GM21825 (cell line): Measurements from ENCODE around the gene OTOP3.
"Not testable (repeated sequence)": the region's sequence is repeated elsewhere in the genome, so short reads cannot be mapped to it uniquely, and the experiment has no call there.

Experiments used
- ATAC-seq: cut with Tn5 transposase; IDR thresholded peaks from one replicate; pipeline ENCODE4 v1.9.1; 2021; ENCODE audit warnings: mild to moderate bottlenecking, moderate library complexity; ENCODE audit not compliant: unreplicated experiment

OTOP3 gene, protein sequence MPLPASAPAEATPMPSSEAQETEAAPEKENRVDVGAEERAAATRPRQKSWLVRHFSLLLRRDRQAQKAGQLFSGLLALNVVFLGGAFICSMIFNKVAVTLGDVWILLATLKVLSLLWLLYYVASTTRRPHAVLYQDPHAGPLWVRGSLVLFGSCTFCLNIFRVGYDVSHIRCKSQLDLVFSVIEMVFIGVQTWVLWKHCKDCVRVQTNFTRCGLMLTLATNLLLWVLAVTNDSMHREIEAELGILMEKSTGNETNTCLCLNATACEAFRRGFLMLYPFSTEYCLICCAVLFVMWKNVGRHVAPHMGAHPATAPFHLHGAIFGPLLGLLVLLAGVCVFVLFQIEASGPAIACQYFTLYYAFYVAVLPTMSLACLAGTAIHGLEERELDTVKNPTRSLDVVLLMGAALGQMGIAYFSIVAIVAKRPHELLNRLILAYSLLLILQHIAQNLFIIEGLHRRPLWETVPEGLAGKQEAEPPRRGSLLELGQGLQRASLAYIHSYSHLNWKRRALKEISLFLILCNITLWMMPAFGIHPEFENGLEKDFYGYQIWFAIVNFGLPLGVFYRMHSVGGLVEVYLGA

DNA sequence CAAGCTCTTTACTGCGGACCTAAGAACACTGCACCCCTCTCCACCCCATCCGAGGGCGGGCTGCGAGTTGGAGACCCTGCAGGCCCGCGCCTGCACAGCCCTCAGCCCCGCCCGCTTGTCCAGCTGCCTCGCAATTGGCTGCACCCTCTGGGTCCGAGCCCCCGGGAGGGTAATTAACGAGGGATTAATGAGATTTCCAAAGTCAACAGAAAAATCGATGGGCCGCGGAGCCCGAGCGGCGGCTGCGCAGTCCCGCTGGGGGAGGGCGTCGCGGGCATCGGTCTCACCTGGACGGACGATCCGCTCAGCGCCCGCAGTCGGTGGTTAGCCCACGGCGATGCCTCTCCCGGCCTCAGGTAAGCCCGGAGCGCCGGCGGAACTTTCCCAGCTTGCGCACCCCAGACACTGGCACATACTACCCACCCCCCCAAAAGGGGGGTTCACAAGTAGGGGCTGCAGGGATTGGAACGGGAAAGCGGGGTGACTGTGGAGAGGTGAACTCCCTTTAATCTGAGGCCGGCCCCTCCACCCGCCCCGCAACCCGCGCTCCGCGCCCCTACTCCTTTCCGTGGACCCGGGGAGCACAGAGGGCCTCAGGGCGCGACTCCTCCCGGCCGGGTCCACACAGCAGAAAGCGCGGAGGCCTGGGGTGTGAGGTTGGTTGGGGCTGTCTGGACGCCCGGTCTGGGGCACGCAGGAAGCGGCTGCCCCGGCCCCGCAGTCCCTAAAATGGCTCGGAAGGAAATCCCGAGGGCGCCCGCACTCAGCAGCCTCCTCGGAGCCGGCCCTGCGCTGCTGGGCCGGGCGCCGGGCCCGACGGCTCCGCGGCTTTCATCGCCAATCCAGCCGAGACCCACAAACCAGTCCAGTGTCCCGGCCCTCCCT is at the start of gene OTOP3:
Gene OTOP3, plus strand, starts transcription at position 314 of the 885 bp plus-strand sequence. Its CDS starts 24 bp downstream, at position 338.
- no peak for ATAC-seq

DNA sequence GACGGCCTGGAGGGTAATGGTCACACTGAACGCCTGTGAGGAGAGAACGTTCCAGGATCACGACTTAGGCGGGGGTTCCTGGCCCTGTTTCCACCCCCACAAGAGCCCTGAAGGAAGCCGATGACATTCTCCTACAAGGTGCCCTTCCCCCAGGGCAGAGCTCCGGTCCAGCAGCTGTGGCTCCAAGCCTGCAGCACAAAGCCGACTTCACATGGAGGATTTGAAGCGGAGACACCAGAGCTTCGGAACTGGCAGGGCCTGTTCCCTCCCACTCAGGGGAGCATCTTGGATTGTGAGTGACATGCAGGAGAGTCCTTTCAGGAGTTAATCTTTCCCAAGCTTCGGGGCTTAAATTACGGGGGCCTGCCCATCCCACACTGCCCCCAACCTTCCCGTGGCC is 47.2 kb upstream of the OTOP3 start:
- ATAC-seq, result no peak

DNA sequence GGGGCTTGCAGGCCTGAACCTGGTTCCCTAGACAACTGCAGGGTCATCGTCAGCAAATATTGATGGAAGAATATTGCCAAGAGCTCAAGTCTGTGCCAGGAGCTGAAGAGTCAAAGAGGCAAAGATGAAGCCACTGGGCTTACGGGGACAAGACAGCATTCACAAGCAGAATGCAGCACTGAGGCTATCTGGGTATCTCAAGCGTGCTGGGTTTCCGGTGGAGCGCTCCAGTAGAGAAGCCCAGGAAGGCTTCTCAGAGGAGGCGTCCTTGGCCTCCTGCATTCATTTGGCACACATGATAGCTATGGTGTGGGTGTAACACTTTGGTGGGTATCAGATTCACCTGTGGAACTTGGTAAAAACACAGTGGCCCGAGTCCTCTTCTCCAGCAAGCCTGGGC is 45.1 kb upstream of the OTOP3 start:
- ATAC-seq, result no peak

DNA sequence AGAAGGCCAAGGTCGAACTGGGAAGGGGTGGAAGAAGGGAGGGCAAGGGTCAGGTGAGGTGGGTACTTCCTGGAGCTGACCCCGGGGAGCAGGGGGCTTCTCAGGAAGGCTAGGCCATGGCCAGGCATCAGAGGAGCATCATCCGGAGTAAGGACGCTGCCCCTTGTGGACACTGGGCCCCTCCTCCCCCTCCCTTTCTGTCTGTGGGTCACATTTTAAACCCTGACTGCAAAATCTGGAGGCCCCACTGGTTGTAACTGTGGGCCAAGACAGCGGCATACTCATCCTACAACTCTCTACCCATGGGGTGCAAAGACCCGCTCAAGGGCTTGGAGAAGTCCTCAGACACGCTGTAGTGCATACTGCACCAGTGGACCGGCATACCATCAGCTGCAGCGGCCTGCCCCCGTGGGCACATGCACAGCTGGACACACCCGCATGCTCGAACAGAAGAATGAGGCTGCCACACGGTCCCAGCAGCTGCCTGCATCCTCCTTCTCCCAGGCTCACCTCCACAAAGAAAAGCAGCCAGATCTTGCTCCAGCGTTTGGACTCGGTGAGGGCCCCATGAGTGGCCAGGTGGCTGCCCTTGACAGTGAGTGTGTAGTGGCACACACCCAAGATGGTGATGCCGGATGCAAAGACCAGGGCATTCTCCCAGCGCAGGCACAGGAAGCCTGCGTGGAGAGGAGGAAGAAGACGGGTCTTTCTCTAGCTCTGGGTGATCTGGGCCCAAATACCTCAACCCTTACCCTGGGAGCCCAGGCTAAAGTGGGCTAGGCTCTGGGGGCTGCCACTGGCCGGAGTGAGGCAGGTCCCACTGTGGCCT is 43.5 kb upstream of the OTOP3 start:
- ATAC-seq, result no peak

DNA sequence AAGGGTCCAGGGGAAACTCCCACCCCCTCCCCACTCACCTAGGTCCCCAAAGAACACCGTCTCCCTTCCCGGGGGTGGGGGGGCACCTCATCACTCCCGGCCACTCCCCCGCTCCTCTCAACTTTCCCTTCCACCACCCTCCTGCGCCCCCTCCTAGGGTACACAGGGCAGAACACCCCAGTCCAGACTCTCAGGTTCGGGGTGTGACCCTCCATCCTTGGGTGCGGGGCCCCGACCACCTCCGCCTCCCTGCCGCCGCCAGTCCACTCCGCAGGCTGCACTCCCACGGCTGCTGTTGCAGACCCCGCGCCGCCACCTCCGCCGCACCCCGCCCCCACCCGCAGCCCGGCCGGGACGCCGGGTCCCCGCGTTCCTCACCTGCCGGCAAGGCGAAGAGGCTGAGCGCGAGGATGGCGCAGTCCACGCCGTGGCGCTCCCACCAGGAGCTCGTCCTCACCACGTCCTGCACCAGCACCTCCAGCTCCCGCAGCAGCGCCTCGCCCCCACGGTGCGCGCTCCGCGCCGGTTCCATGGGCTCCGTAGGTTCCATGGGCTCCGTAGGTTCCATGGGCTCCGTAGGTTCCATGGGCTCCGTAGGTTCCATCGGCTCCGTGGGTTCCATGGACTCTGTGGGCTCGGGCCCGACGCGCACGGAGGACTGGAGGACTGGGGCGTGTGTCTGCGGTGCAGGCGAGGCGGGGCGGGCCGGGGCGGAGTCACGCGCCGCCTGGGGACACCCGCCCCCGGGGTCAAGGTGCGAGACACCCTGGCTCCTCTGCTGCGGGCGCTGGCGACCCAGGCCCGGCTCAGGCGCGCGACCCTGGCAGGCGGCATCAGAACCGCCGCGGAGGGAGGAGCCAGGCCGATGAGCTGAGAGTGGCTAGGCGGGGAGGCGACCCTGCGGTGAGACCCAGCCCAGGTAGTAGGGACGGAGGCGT is 42.5 kb upstream of the OTOP3 start, which contains the start of gene FADS6:
Gene FADS6, minus strand, starts transcription at position 660 of the 938 bp plus-strand sequence. Its CDS starts 38 bp downstream, at position 622.
- no peak for ATAC-seq

DNA sequence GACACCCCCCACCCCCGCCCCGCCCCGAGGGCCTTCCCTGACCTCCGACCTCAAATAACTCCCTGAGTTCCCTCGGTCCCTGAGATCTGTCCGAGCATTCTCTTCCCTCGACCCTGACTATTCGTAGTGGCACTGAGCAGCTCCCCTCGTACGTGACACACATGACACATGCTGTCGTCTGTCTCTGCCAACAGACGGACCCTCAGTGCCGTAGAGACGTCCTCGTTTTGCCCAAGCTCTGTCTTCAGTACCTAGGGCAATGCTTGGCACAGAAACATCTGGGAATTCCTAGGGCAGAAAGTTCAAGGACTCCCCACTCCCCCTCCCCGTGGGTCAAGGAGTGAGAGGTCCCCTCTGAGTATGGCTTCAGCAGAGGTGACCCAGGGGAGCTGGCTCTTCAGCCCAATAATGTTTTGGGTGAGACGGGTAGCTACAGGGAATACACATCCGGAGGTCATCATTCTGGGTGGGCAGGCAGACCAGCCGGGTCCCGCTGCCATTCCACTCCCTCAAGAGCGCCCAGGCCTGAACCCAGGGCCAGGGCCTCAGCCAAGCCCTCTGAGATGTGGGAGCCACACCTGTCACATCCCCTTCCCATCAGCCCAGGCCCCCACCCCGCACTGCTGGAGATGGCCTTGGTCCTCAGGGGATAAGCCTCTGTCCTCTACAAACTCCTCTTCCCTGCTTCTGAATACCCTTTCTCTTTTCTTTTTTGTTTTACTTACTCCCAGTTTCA is 41.6 kb upstream of the OTOP3 start:
- ATAC-seq, result no peak

DNA sequence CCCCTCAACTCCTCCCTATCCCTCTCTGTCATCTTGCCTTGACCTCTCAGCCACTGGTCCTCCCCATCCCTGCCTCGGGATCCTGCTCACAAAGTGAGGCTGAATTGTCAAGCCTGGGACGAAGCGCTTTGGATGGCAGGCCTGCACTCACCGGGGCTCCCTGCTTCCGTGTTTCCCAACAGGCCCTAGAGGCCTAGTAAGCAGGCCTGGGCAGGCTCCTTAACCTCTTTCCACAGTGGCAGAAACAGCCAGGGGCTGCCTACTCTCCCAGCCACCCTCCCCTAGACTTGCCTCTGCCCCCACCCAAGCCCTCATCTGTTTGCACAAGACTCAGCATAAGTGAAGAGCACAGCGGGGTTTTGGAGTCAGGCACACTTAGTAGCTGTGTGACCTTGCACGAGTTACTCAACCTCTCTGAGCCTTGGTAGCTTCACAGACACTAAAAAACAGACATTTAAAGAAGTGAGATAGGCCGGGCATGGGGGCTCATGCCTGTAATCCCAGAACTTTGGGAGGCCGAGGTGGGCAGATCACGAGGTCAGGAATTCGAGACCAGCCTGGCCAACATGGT is 37.2 kb upstream of the OTOP3 start:
- no peak for ATAC-seq

DNA sequence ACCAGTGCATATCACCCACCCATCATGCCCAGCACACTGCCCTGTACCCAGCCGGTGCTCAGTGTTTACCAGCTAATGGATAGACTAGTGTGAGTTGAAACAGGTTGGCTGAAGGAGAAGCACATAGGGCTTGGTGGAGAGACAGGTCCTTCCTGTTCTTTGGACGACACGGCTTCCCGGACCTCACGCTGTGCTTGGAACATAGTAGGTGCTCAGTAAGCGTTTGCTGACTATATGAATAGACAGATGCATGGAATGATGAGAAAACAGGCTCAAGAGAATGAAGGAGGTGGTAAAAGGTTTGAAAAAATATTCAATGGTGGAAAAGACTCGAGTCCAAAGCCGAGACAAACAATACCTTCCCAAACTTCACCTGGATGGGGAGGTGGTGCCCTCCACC is 35.5 kb upstream of the OTOP3 start:
- no peak for ATAC-seq

DNA sequence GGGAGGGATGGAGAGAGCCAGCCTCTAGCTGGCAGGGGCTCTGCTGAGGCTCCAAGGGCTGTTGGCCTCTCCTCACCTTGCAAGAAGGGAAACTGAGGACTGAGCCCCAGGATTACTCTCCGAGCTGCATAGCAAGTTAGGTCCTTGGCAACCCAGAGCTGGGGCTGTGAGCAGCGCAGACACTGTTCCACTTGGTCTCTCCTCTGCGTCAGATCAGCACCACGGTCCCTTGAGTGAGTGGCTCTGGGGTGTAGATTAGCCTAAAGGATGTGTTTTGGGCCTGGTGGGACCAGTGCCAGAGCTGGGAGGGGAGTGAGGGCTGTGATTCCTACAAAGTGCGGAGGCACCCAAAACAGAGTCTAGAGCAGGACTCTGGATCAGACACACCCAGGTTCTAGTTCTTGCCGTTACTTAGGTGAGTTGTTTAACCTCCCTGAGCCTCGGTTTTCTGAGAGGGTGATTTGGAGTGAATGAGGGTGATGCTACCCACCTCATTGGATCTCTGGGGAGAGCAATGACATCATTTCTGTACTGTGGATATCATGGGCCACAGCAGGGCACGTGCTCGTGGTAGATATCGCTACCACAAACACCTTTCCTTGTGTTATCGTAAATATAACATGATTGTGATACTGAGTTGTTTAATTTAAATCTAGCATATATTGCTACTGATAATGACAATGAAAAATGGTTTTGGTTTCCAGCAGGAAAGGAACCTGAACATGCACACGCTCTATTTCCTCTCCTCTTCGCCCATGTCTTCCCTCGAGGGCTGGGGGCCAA is 34.2 kb upstream of the OTOP3 start:
- ATAC-seq, result no peak

DNA sequence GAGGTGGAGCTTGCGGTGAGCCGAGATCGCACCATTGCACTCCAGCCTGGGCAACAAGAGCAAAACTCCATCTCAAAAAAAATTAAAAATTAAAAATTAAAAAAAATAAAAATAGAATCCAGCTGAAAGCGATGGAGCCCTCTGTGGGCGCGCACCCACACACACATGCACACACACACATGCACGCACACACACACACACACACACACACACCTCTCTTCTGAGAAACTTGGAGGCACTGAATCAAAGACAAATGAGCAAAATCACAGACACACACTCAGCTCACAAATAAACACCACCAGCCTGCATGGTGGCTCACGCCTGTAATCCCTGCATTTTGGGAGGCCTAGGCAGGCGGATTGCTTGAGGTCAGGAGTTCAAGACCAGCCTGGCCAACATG is 32.7 kb upstream of the OTOP3 start:
- ATAC-seq, result no peak

DNA sequence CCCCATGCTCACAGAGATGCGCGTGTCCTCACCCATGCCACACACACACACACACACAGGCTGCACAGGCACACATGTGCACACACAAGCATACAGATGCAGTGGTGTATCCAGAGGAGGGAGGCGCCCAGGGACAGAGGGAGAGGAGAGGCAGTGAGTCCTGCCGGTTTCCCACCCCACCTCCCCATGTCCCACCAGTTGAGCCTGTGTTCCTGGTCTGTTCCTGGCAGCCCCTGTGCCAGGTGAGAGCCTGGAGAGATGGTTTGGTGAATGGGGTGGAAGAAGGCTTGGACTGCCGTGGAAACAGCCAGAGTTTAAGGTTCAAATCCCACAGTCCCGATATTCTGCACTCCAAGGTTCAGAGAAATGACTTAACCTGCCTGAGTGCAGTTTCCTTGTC is 32.0 kb upstream of the OTOP3 start:
- ATAC-seq, result no peak

DNA sequence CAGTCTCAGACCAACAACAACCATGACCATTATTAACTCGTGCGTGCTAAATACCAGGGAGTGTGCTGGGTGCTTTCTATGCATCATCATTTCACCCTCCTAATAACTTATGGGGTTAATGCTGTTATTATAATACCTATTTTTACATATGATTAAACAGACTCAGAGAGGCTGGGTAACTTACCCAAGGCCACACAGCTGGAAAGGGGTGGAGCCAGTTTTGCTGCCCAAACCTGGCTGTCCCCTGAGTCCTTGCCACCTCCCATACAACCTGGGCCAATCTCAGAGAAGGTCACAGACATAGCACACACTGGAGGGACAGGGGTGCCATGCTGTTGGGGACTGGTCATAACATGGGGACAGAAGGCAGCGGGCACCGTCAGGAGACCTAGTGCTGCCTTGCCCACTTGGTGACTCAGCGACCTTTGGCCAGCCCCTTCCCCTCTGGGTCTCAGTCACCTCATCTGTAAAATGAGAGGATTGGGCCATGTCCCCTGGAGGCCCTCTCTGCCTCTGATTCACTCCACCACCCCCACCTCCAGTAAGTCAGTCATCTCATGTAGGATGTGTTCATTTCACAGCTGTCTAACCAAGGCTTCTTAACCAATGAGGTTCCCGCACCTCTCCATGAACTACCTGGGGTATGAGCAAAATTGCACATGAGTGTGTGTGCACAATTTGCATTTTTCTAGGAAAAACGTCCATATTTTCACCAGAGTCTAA is 30.9 kb upstream of the OTOP3 start:
- ATAC-seq, result no peak

DNA sequence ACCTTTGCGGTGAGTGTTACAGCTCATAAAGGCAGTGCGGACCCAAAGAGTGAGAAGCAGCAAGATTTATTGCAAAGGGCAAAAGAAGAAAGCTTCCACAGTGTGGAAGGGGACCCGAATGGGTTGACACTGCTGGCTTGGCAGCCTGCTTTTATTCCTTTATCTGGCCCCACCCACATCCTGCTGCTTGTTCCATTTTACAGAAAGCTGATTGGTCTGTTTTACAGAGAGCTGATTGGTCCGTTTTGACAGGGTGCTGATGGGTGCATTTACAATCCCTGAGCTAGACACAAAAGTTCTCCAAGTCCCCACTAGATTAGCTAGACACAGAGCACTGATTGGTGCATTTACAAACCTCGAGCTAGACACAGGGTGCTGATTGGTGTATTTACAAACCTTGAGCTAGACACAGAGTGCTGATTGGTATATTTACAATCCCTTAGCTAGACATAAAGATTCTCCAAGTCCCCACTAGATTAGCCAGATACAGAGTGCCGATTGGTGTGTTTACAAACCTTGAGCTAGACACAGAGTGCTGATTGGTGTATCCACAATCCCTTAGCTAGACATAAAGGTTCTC is 29.4 kb upstream of the OTOP3 start:
- ATAC-seq, result not testable (repeated sequence)

DNA sequence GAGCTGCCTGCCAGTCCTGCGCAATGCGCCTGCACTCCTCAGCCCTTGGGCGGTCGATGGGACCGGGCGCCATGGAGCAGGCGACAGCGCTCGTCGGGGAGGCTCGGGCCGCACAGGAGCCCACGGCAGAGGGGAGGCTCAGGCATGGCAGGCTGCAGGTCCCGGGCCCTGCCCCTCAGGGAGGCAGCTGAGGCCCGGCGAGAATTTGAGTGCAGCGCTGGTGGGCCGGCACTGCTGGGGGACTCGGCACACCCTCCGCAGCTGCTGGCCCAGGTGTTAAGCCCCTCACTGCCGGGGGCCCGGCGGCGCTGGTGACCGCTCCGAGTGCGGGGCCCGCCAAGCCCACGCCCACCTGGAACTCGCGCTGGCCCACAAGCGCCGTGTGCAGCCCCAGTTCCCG is 28.7 kb upstream of the OTOP3 start:
- no peak for ATAC-seq

DNA sequence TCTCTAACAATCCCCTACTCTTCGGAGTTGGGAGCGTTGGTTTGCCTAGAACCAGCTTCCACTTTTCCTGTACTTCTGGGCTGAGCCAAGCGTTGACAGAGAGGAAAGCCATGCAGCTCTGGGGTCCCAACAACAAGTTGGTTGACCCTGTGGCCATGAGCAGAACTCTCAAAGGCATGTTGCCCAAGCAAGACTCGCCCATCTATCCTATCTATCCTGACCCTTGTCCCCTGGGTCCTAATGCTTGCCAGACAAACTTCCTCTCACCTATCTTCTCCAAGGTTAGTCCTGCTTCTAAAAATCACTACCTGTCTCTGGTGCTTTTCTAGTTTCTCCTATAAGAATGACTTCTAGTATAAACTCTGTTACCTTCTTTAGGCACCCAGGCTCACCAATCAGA is 26.6 kb upstream of the OTOP3 start:
- not testable (repeated sequence) for ATAC-seq

DNA sequence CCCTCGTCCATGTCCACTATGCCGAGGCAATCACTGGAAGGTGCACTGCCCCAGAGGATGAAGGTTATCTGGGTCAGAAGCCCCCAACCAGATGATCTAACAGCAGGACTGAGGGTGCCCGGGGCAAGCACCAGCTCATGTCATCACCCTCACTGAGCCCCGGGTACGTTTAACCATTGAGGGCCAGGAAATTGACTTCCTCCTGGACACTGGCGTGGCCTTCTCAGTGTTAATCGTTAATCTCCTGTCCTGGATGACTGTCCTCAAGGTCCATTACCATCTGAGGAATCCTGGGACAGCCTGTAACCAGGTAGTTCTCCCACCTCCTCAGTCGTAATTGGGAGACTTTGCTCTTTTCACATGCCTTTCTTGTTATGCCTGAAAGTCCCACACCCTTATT is 24.3 kb upstream of the OTOP3 start:
- ATAC-seq, result not testable (repeated sequence)
